Fibroblast of lung (primary cell): Measurements from ENCODE around the gene OPRD1. TPM values are rescaled to one million over a fixed set of nuclear protein-coding genes. Genes with fewer than 3 reads are reported as not detected.

ENCODE experiments used
- DNase-seq, 2 donors: peaks; one replicate each; pipeline versions ENCODE4 v3.0.0 to v3.0.0-alpha.2; 2010; ENCODE audit warnings: low read depth in 2 of 2
- H2AFZ ChIP-seq: 2 replicates; pipeline ENCODE4 v1.5.1; 2012; ENCODE audit warnings: low read length, control low read depth, inconsistent platforms
- H3K27ac ChIP-seq: 2 replicates; pipeline ENCODE4 v1.5.1; 2011; ENCODE audit warnings: low read length, control low read depth; ENCODE audit not compliant: insufficient read depth
- H3K27me3 ChIP-seq: 2 replicates; pipeline ENCODE4 v1.5.1; 2011; ENCODE audit warnings: mild to moderate bottlenecking, low read length; ENCODE audit not compliant: control insufficient read depth, insufficient read depth
- H3K36me3 ChIP-seq: 2 replicates; pipeline ENCODE4 v1.5.1; 2011; ENCODE audit warnings: low read length; ENCODE audit not compliant: control insufficient read depth, insufficient read depth
- H3K4me1 ChIP-seq: 2 replicates; pipeline ENCODE4 v1.5.1; 2011; ENCODE audit warnings: low read length; ENCODE audit not compliant: control insufficient read depth, insufficient read depth; ENCODE audit errors: extremely low read depth
- H3K4me2 ChIP-seq: 2 replicates; pipeline ENCODE4 v1.5.1; 2011; ENCODE audit warnings: low read length, control low read depth; ENCODE audit not compliant: insufficient read depth; ENCODE audit errors: extremely low read depth
- H3K4me3 ChIP-seq, 4 experiments: fragments of 200-600 bp in 1 of 4; sonication (generic) in 1 of 4; replicated peaks in 1 of 4; 2 replicates each; pipeline ENCODE4 v1.5.1; 2011 to 2016; ENCODE audit warnings: low read length in 4 of 4, low read depth in 3 of 4, mild to moderate bottlenecking in 3 of 4, control low read depth in 2 of 4, inconsistent platforms in 1 of 4, mixed read lengths in 1 of 4; ENCODE audit not compliant: insufficient read depth in 1 of 4; ENCODE audit errors: control extremely low read depth in 1 of 4
- H3K79me2 ChIP-seq: 2 replicates; pipeline ENCODE4 v1.5.1; 2012; ENCODE audit warnings: mild to moderate bottlenecking, low read length, inconsistent platforms; ENCODE audit not compliant: control insufficient read depth, insufficient read depth
- H3K9ac ChIP-seq: 2 replicates; pipeline ENCODE4 v1.5.1; 2011; ENCODE audit warnings: mild to moderate bottlenecking, low read length, control low read depth; ENCODE audit not compliant: insufficient read depth
- H3K9me3 ChIP-seq: 2 replicates; pipeline ENCODE4 v1.5.1; 2012; ENCODE audit warnings: low read depth, low read length; ENCODE audit not compliant: control insufficient read depth, insufficient read depth
- H4K20me1 ChIP-seq: 2 replicates; pipeline ENCODE4 v1.5.1; 2011; ENCODE audit warnings: low read length; ENCODE audit not compliant: control insufficient read depth, insufficient read depth; ENCODE audit errors: extremely low read depth
- EZH2 ChIP-seq: IDR thresholded peaks from 2 replicates; pipeline ENCODE4 v1.5.1; 2012; ENCODE audit warnings: low read length, control low read depth, mild to moderate bottlenecking; ENCODE audit errors: missing control alignments
- polyA plus RNA-seq, 2 donors: library from polyadenylated mRNA; depleted of rRNA in 1 of 2; stranded (reverse) in 1 of 2; unstranded in 1 of 2; fragments of >200 nt; gene quantifications; 2 replicates each; pipeline ENCODE4 v1.2.1, GENCODE V29; 2011 to 2012; ENCODE audit warnings: missing spikeins in 1 of 2
- total RNA-seq: library from RNA; depleted of rRNA; stranded (reverse); fragments of >200 nt; gene quantifications from 2 replicates; pipeline ENCODE4 v1.2.1, GENCODE V29; 2014
- TF ChIP-seq, protein P1 (sequence below), 2 donors: IDR thresholded peaks in 1 of 2; conservative IDR thresholded peaks in 1 of 2; 1 replicate in 1 of 2; 2 replicates in 1 of 2; pipeline ENCODE4 v1.5.1; 2011 to 2012; ENCODE audit warnings: low read length in 2 of 2, control low read depth in 1 of 2, inconsistent platforms in 1 of 2, low read depth in 1 of 2, mild to moderate bottlenecking in 1 of 2

Gene OPRD1
- total and polyA plus RNA-seq, 2 donors (not counting 1 experiment from before 2014, with no cell fraction given), result under 0.01 to 0.01 TPM

DNA sequence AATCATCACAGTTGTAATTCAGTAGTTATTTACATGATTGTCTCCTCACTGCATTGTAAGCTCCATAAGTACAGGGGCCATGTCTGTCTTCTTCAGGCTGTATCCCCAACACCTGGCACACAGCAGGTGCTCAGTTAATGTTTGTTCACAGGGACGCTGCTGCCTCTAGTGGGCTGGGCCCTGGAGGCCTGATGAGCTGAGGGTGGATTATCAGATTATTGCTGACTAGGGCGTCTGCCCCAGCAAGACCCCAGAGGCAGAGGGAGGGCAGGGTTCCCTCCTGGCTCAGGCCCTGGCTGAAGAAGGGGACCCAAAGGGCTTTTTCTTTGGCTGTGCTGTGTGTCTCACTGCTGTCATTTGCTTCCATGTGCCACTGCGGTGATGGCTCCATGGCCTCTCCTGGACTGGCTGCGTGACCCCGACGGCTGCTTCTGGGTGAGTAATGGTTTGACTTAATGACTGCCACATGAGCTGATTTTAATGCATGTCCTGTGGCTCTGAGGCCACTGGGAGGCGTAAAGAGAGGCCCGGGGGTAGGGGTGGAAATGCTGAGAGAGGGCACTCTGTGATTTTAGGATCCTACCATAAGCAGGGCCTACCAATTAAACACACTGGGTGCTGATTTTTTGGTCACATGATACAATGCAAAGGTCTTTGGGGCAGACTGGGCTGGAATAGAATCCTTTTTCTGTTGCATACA, 81.6 kb downstream of the OPRD1 start:
- Histone ChIP-seq H3K4me2 (no peak overlapping the region), H4K20me1 (no peaks in the 10 kb centered on the region), H3K79me2 (no peaks in the 10 kb centered on the region), H3K27ac (no peak overlapping the region), H3K9ac (no peak overlapping the region), H3K4me3 (no peak overlapping the region), H3K9me3 (no peaks in the 10 kb centered on the region), H3K4me1 (no peaks in the 10 kb centered on the region), H3K27me3 (no peaks in the 10 kb centered on the region), H2AFZ (no peak overlapping the region), H3K36me3 (no peaks in the 10 kb centered on the region)
- peak in 1 of 2 donors; percentile 14 for DNase-seq
- no peak for TF ChIP-seq EZH2
- TF ChIP-seq, protein P1, sequence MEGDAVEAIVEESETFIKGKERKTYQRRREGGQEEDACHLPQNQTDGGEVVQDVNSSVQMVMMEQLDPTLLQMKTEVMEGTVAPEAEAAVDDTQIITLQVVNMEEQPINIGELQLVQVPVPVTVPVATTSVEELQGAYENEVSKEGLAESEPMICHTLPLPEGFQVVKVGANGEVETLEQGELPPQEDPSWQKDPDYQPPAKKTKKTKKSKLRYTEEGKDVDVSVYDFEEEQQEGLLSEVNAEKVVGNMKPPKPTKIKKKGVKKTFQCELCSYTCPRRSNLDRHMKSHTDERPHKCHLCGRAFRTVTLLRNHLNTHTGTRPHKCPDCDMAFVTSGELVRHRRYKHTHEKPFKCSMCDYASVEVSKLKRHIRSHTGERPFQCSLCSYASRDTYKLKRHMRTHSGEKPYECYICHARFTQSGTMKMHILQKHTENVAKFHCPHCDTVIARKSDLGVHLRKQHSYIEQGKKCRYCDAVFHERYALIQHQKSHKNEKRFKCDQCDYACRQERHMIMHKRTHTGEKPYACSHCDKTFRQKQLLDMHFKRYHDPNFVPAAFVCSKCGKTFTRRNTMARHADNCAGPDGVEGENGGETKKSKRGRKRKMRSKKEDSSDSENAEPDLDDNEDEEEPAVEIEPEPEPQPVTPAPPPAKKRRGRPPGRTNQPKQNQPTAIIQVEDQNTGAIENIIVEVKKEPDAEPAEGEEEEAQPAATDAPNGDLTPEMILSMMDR (conservative IDR thresholded peaks at IDR 0.05 in 1 of 2, IDR thresholded peaks at IDR 0.05 in 1 of 2; ENCODE audit: low read depth in 1 of 2, low read length in 2 of 2), result peak; percentile 37 to 39

DNA sequence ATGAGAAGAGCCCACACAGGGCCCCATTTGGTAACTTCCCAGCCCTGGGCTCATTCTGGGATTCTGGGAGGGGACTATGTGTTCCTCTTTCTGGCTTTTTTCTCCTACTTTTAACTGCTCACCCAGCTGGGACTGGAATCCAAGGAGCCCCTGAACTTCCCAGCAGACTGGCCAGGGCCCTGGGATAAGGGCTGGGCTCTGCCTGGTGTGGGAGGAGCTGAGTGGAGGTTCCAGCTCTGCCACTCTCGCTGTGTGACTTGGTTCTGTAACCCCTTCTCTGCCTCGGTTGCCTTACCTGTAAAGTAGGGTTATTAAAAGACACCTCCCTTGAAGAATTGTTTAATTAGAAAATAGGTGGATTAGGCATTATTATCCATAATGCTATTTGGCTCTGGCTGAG, 82.8 kb downstream of the OPRD1 start:
- DNase-seq, result no peak
- TF ChIP-seq, protein P1 (conservative IDR thresholded peaks at IDR 0.05 in 1 of 2, IDR thresholded peaks at IDR 0.05 in 1 of 2; ENCODE audit: low read depth in 1 of 2, low read length in 2 of 2), result no peak
- TF ChIP-seq EZH2, result no peak
- H3K9ac ChIP-seq, result no peak overlapping the region
- no peak overlapping the region for H3K27ac ChIP-seq
- no peak overlapping the region for H3K4me2 ChIP-seq
- H3K4me3 ChIP-seq, result no peak overlapping the region
- no peaks in the 10 kb centered on the region for H3K79me2 ChIP-seq
- no peaks in the 10 kb centered on the region for H4K20me1 ChIP-seq
- no peaks in the 10 kb centered on the region for H3K9me3 ChIP-seq
- no peaks in the 10 kb centered on the region for H3K4me1 ChIP-seq
- H2AFZ ChIP-seq, result no peak overlapping the region
- no peaks in the 10 kb centered on the region for H3K27me3 ChIP-seq
- H3K36me3 ChIP-seq, result no peaks in the 10 kb centered on the region

DNA sequence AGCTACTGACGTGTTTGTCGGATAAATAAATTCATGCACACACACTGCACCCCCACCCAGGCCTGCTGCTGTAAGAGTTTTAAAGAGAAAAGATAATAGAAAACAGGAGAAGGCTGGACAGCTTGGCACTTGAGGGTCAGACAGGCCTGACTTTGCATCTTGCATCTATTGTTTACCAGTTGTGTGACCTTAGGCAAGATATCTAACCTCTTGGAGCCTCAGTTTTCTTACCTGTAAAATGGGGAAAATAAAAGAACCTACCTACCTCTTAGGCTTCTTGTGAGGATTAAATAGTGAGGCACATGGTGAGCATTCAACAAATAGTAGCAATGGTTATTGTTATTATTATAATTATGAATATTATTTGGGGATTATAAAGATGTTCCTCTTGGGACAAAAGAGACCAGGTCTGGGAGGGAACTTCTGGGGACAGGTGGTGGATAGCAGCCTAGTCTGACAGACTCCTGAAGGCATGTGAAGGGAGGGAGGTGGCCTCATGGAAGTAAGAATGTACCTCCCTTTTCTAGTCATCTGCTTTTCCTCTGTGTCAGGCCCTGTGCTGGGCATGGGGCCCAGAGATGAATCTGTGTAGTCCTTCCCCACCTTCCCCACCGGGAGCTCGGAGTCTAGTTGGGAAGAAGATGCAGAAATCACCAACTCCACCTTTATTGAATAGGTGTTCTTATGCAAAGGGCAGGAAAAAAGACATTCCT, 84.1 kb downstream of the OPRD1 start:
- Histone ChIP-seq H3K4me2 (no peak overlapping the region), H3K27ac (no peak overlapping the region), H2AFZ (no peak overlapping the region), H3K4me3 (no peak overlapping the region), H4K20me1 (no peaks in the 10 kb centered on the region), H3K4me1 (no peaks in the 10 kb centered on the region), H3K36me3 (no peaks in the 10 kb centered on the region), H3K27me3 (no peaks in the 10 kb centered on the region), H3K9me3 (no peaks in the 10 kb centered on the region), H3K9ac (no peak overlapping the region), H3K79me2 (no peaks in the 10 kb centered on the region)
- peak in 1 of 2 donors; percentile 18 for DNase-seq
- TF ChIP-seq, protein P1 (conservative IDR thresholded peaks at IDR 0.05 in 1 of 2, IDR thresholded peaks at IDR 0.05 in 1 of 2; ENCODE audit: low read depth in 1 of 2, low read length in 2 of 2), result no peak
- TF ChIP-seq EZH2, result no peak
